Endothelial cell of umbilical vein (primary cell): ENCODE data around the gene SAMSN1.

ENCODE experiments used
- EZH2 ChIP-seq: IDR thresholded peaks from 2 replicates; pipeline ENCODE4 v1.6.1; 2012; ENCODE audit warnings: borderline replicate concordance, low read depth, mild to moderate bottlenecking, moderate library complexity, low read length, inconsistent platforms; ENCODE audit not compliant: severe bottlenecking
- JUN ChIP-seq: IDR thresholded peaks from 2 replicates; pipeline ENCODE4 v1.6.1; 2011; ENCODE audit warnings: borderline replicate concordance, low read depth; ENCODE audit not compliant: insufficient read length, insufficient read depth
- POLR2A ChIP-seq: IDR thresholded peaks from 2 replicates; pipeline ENCODE4 v1.6.1; 2012; ENCODE audit warnings: low read depth, mild to moderate bottlenecking, control low read depth, low read length
- TF ChIP-seq, protein P1 (sequence below), 2 donors: IDR thresholded peaks; 1 replicate in 1 of 2; 2 replicates in 1 of 2; pipeline ENCODE4 v1.5.1; 2011; ENCODE audit warnings: low read length in 2 of 2, mild to moderate bottlenecking in 2 of 2, moderate library complexity in 2 of 2, control low read depth in 1 of 2, inconsistent platforms in 1 of 2, low read depth in 1 of 2; ENCODE audit not compliant: insufficient read depth in 1 of 2; ENCODE audit errors: extremely low read depth in 1 of 2

DNA sequence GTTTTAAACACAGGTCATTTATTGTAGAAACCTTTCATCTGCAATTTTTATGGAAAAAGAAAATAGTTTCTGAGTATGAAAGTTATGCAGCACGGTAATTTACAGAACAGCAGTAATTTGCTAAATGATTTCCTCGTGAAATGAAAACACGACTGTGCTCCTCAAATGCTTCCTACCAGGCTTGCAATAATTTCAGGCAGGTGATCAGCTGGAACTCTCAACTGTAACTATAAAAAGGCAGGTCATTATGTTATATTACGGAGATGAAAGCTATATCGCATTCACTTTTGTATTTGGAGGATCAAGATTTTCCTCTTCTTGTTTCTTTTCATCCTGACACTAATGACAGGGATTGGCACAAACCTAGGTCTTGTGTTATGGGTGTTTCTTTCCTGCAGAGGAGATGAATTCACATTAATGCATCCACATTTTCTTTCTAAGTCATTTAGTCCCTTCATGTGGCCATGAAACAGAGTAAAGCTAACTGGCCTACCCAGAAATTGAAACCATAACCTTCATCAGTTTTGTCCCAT is 57.4 kb downstream of the SAMSN1 start:
- TF ChIP-seq, protein P1, sequence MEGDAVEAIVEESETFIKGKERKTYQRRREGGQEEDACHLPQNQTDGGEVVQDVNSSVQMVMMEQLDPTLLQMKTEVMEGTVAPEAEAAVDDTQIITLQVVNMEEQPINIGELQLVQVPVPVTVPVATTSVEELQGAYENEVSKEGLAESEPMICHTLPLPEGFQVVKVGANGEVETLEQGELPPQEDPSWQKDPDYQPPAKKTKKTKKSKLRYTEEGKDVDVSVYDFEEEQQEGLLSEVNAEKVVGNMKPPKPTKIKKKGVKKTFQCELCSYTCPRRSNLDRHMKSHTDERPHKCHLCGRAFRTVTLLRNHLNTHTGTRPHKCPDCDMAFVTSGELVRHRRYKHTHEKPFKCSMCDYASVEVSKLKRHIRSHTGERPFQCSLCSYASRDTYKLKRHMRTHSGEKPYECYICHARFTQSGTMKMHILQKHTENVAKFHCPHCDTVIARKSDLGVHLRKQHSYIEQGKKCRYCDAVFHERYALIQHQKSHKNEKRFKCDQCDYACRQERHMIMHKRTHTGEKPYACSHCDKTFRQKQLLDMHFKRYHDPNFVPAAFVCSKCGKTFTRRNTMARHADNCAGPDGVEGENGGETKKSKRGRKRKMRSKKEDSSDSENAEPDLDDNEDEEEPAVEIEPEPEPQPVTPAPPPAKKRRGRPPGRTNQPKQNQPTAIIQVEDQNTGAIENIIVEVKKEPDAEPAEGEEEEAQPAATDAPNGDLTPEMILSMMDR (IDR thresholded peaks at IDR 0.05; ENCODE audit: extremely low read depth in 1 of 2, insufficient read depth in 1 of 2, low read depth in 1 of 2, low read length in 2 of 2), result no peak
- TF ChIP-seq JUN, result no peak
- no peak for TF ChIP-seq POLR2A
- no peak for TF ChIP-seq EZH2
